MCF 10A (cell line): ENCODE data around the gene NPW. TPM values are rescaled to one million over a fixed set of nuclear protein-coding genes. Genes with fewer than 3 reads are reported as not detected.

Experiments used
- BruUV-seq: library from RNA; stranded (reverse); fragments of 400-500 nt; replicated peaks from 2 replicates; lab custom pipeline; 2021; lab: Mats Ljungman, UMichigan
- CTCF ChIA-PET: fragments of 300-600 bp; sonication (Branson Sonifier 250); formaldehyde crosslinking; extraction: SDS; loops from one replicate; lab custom pipeline; 2021; ENCODE audit warnings: antibody characterized with exemption, inconsistent platforms; lab: Yijun Ruan, JAX
- POLR2A ChIA-PET: fragments of 300-600, 350-650 bp; sonication (Branson Sonifier 250); formaldehyde crosslinking; extraction: SDS; loops from one replicate; lab custom pipeline; 2020; ENCODE audit warnings: antibody characterized with exemption, inconsistent platforms; lab: Yijun Ruan, JAX
- DNase-seq: peaks from one replicate; pipeline ENCODE4 v3.0.0-alpha.2; 2018; ENCODE audit not compliant: unreplicated experiment
- H3K27ac Mint-ChIP-seq: one replicate; pipeline ENCODE4 v1.8.0; 2022; ENCODE audit warnings: mild to moderate bottlenecking, low read depth, mixed read lengths; ENCODE audit not compliant: unreplicated experiment
- H3K27me3 Mint-ChIP-seq: one replicate; pipeline ENCODE4 v1.8.0; 2022; ENCODE audit warnings: mixed read lengths; ENCODE audit not compliant: insufficient read depth, unreplicated experiment
- H3K36me3 Mint-ChIP-seq: one replicate; pipeline ENCODE4 v1.8.0; 2022; ENCODE audit warnings: mild to moderate bottlenecking, moderate library complexity, mixed read lengths; ENCODE audit not compliant: insufficient read depth, unreplicated experiment
- H3K4me1 Mint-ChIP-seq: one replicate; pipeline ENCODE4 v1.8.0; 2022; ENCODE audit warnings: mixed read lengths; ENCODE audit not compliant: insufficient read depth, unreplicated experiment
- H3K4me3 Mint-ChIP-seq: one replicate; pipeline ENCODE4 v1.8.0; 2022; ENCODE audit warnings: mild to moderate bottlenecking, moderate library complexity, mixed read lengths; ENCODE audit not compliant: unreplicated experiment
- H3K9me3 Mint-ChIP-seq: one replicate; pipeline ENCODE4 v1.8.0; 2022; ENCODE audit warnings: mixed read lengths; ENCODE audit not compliant: unreplicated experiment
- CTCF ChIP-seq: fragments of 200-600 bp; IDR thresholded peaks from one replicate; pipeline ENCODE4 v1.8.0; 2022; ENCODE audit warnings: antibody characterized with exemption, mild to moderate bottlenecking; ENCODE audit not compliant: unreplicated experiment
- intact Hi-C: fragments of 100-400 bp; cut with micrococcal nuclease; formaldehyde crosslinking; loops from 2 replicates; pipeline ENCODE4 v1.14.1; 2022
- total RNA-seq: library from RNA; stranded (reverse); gene quantifications from 2 replicates; pipeline ENCODE4 v1.2.3, GENCODE V29; 2022

NPW gene
- total RNA-seq, 1 experiment from 2014 or later = 4.9 TPM

- TF ChIP-seq CTCF = no peak
- Mint-ChIP-seq H3K9me3 (no peaks in the 10 kb centered on the region), H3K4me3 (no peak overlapping the region), H3K36me3 (peaks cover 7% of the 10 kb centered on the region), H3K27ac (no peak overlapping the region), H3K4me1 (no peaks in the 10 kb centered on the region), H3K27me3 (no peaks in the 10 kb centered on the region)
- BruUV-seq = no TSS peak
- intact Hi-C loops = no loop called here
- ChIA-PET CTCF (no interaction called here), POLR2A (interaction anchor here (0.6 kb wide), 1 partner anchor 10 kb away, joined by 5 read pairs; the partner anchor contains the start of gene NPW)
- no peak for DNase-seq
Observed at GRCh38 chr16:2029350-2029749, 9.8 kb downstream of the NPW start.

- Mint-ChIP-seq H3K27ac (no peak overlapping the region), H3K27me3 (no peaks in the 10 kb centered on the region), H3K9me3 (no peaks in the 10 kb centered on the region), H3K36me3 (peaks cover 7% of the 10 kb centered on the region), H3K4me1 (no peaks in the 10 kb centered on the region), H3K4me3 (no peak overlapping the region)
- CTCF ChIA-PET = no interaction called here
- POLR2A ChIA-PET = interaction anchor here (0.6 kb wide), 1 partner anchor 11 kb away, joined by 5 read pairs; the partner anchor contains the start of gene NPW
- BruUV-seq = no TSS peak
- DNase-seq = no peak
- intact Hi-C loops = no loop called here
- no peak for TF ChIP-seq CTCF
Observed at GRCh38 chr16:2030036-2030435, 10.5 kb downstream of the NPW start.

GRCh38 chr16:2031081-2031577, 11.5 kb downstream of the NPW start:
- intact Hi-C loops = no loop called here
- no peak overlapping the region for H3K27ac Mint-ChIP-seq

More at GRCh38 chr16:2031081-2031577, 11.5 kb downstream of the NPW start:
- Mint-ChIP-seq H3K4me3 (no peak overlapping the region), H3K36me3 (peaks cover 7% of the 10 kb centered on the region), H3K27me3 (no peaks in the 10 kb centered on the region), H3K9me3 (no peaks in the 10 kb centered on the region), H3K4me1 (no peaks in the 10 kb centered on the region)
- DNase-seq = no peak
- no TSS peak for BruUV-seq
- CTCF ChIA-PET = interaction anchor here (1.0 to 1.6 kb wide), 2 partner anchors 16 to 110 kb away, joined by 3 to 7 read pairs; partner anchors contain the start of genes NTHL1 and TSC2
- no peak for TF ChIP-seq CTCF
- POLR2A ChIA-PET = no interaction called here
